Activated T-cell treated with anti-CD3 and anti-CD28 coated beads, Interleukin-2, amount 50 U/mL, for 4 hours (primary cell): Measurements from ENCODE around the gene PHACTR1. TPM values are rescaled to one million over a fixed set of nuclear protein-coding genes. Genes with fewer than 3 reads are reported as not detected.
"Not testable (repeated sequence)": the region's sequence is repeated elsewhere in the genome, so short reads cannot be mapped to it uniquely, and the experiment has no call there.

Experiments used
- ATAC-seq, 2 donors: fragments of 200-7000 bp; cut with Tn5 transposase; one replicate each; pipeline ENCODE4 v1.10.0; 2021
- DNase-seq: peaks from one replicate; pipeline ENCODE4 v3.0.0-alpha.2; 2020
- H3K27me3 Mint-ChIP-seq: one replicate; pipeline ENCODE4 v1.8.0; 2021; ENCODE audit warnings: low read depth, mixed read lengths
- H3K36me3 Mint-ChIP-seq: one replicate; pipeline ENCODE4 v1.8.0; 2022; ENCODE audit warnings: mixed read lengths; ENCODE audit not compliant: insufficient read depth
- H3K4me1 Mint-ChIP-seq: one replicate; pipeline ENCODE4 v1.8.0; 2021; ENCODE audit warnings: low read depth, mixed read lengths
- H3K4me3 Mint-ChIP-seq: one replicate; pipeline ENCODE4 v1.8.0; 2021; ENCODE audit warnings: mild to moderate bottlenecking, moderate library complexity, mixed read lengths
- H3K9me3 Mint-ChIP-seq: one replicate; pipeline ENCODE4 v1.8.0; 2021; ENCODE audit warnings: mixed read lengths
- total RNA-seq, 3 donors: library from RNA; stranded (reverse); gene quantifications; one replicate each; pipeline ENCODE4 v1.2.1, GENCODE V29; 2021

The PHACTR1 gene
- total RNA-seq, 3 donors from 2014 or later: 0.26 to 1.1 (median 0.30) TPM

- ATAC-seq (no peak), DNase-seq (no peak)
- H3K9me3 Mint-ChIP-seq: no peaks in the 10 kb centered on the region
- H3K27me3 Mint-ChIP-seq: no peaks in the 10 kb centered on the region
- no peaks in the 10 kb centered on the region for H3K36me3 Mint-ChIP-seq
- no peaks in the 10 kb centered on the region for H3K4me1 Mint-ChIP-seq
- H3K4me3 Mint-ChIP-seq: no peak overlapping the region
Observed at GRCh38 chr6:12937971-12938370, 221.4 kb downstream of the PHACTR1 start.

DNA sequence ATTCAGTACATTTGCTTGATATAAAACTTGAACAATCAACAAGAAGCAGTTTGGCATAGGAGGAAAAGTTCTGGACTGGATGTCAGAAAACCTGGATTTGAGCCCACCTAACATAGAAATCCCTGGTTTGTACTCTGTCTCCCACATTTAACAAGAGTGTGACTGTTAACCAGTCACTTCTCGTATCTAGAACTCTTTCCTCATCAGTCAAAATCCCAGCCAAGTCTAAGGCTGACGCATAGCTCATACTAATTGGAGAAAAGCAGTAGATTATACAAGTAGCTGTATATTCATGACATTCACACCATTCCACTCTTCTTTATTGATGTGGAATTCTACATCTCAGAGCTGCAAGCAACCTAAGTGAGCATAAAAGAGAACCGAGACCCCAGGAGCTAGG is 222.7 kb downstream of the PHACTR1 start:
- H3K9me3 Mint-ChIP-seq: no peaks in the 10 kb centered on the region
- H3K27me3 Mint-ChIP-seq: no peaks in the 10 kb centered on the region
- H3K4me3 Mint-ChIP-seq: no peak overlapping the region
- H3K36me3 Mint-ChIP-seq: no peaks in the 10 kb centered on the region
- DNase-seq (no peak), ATAC-seq (no peak)
- H3K4me1 Mint-ChIP-seq: no peaks in the 10 kb centered on the region

GRCh38 chr6:12941422-12941821 is 224.9 kb downstream of the PHACTR1 start:
- Mint-ChIP-seq H3K9me3 (no peaks in the 10 kb centered on the region), H3K36me3 (no peaks in the 10 kb centered on the region), H3K4me3 (no peak overlapping the region), H3K4me1 (no peaks in the 10 kb centered on the region), H3K27me3 (peaks cover 2% of the 10 kb centered on the region)
- no peak for ATAC-seq
- no peak for DNase-seq

- H3K36me3 Mint-ChIP-seq: no peaks in the 10 kb centered on the region
- DNase-seq (no peak), ATAC-seq (no peak)
- H3K9me3 Mint-ChIP-seq: no peaks in the 10 kb centered on the region
- H3K27me3 Mint-ChIP-seq: peaks cover 2% of the 10 kb centered on the region
- no peaks in the 10 kb centered on the region for H3K4me1 Mint-ChIP-seq
- no peak overlapping the region for H3K4me3 Mint-ChIP-seq
Observed at GRCh38 chr6:12943549-12943948, 227.0 kb downstream of the PHACTR1 start.

DNA sequence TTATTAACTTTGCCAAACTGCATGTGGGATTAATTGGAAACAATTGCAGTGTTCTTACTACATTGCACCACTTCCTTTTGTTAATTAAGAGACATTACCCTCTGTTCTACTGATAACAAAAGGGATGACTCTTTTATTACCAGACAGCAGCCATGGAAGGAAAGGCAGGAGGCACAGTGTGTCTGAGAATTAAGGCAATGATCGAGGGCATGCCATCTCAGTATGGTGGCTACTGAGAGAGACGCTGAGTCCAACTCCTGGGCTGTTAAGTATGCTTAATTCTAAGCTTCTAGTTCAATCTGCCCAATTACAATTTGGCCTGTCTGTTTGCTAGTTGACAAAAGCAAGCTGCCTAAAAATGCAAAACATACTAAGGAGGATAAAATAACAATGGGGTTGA is 227.4 kb downstream of the PHACTR1 start:
- H3K36me3 Mint-ChIP-seq: no peaks in the 10 kb centered on the region
- ATAC-seq: no peak

GRCh38 chr6:12944528-12944927 is 228.0 kb downstream of the PHACTR1 start:
- H3K4me3 Mint-ChIP-seq, H3K36me3 Mint-ChIP-seq, DNase-seq, H3K9me3 Mint-ChIP-seq, H3K4me1 Mint-ChIP-seq, ATAC-seq, H3K27me3 Mint-ChIP-seq: not testable (repeated sequence)

More for the DNA sequence above, 227.4 kb downstream of the PHACTR1 start:
- Mint-ChIP-seq H3K4me3 (no peak overlapping the region), H3K4me1 (no peaks in the 10 kb centered on the region), H3K27me3 (peaks cover 2% of the 10 kb centered on the region), H3K9me3 (no peaks in the 10 kb centered on the region)
- DNase-seq: no peak

DNA sequence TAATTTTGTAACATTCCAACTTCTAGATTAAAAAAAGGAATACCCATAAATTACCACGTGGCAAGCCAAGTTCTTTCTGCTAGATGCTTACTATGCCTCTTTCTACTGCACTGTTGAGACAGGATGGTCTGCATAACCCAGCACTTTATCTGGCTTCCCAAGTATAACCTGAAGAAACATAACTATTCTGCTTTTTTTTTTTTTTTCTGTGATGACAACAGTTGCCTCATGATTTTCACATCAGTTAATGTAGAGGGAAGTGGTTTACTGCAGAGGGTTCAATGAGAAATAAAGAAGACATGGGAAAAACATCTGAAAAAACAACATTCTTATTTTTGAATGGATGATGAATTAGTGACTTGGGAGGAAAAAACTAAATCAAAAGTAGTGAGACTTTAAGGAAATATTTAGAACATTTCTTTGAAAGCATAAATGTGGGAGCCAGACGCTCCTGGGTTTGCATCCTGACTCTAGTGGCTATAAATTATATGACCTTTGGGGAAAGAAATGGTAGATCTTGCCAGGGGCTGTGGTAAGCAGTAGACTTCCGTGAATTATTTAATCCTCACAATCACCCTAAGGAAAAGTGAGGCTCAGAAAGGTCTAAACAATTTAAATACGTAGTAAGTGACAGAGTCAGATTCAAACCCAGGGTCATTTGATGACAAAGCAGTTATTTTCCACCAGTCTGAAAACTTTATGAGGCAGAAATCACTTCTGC is 230.7 kb downstream of the PHACTR1 start:
- H3K9me3 Mint-ChIP-seq: no peaks in the 10 kb centered on the region
- H3K4me1 Mint-ChIP-seq: no peaks in the 10 kb centered on the region
- H3K36me3 Mint-ChIP-seq: no peaks in the 10 kb centered on the region
- H3K27me3 Mint-ChIP-seq: peaks cover 5% of the 10 kb centered on the region
- no peak for ATAC-seq
- no peak for DNase-seq
- no peak overlapping the region for H3K4me3 Mint-ChIP-seq

DNA sequence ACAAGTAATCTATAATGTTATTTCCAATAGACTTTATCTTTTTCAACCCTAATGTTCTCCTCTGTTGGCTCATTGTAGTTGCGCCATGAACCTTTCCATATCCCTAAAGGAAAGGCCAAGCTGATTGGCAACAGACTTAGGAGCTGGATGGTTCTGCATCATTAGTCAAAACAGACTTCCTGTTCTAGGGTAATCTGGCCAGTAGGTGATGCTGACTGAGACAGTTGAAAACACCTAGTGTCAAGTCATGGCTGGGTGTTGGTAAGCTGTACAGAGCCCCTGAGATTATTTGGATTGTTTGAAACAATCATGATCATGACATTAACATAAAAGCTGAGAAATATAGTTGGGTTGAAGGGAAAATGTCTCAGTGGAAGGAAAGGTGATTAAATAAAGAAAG is 231.4 kb downstream of the PHACTR1 start:
- no peak for ATAC-seq
- no peak overlapping the region for H3K4me3 Mint-ChIP-seq

GRCh38 chr6:12950976-12951375 is 234.4 kb downstream of the PHACTR1 start:
- ATAC-seq: no peak

More for the DNA sequence above, 231.4 kb downstream of the PHACTR1 start:
- Mint-ChIP-seq H3K36me3 (no peaks in the 10 kb centered on the region), H3K9me3 (no peaks in the 10 kb centered on the region), H3K27me3 (peaks cover 5% of the 10 kb centered on the region), H3K4me1 (no peaks in the 10 kb centered on the region)
- DNase-seq: no peak

GRCh38 chr6:12951415-12951814 is 234.8 kb downstream of the PHACTR1 start:
- H3K9me3 Mint-ChIP-seq: no peaks in the 10 kb centered on the region
- no peak for DNase-seq
- peaks cover 4% of the 10 kb centered on the region for H3K4me1 Mint-ChIP-seq
- peaks cover 19% of the 10 kb centered on the region for H3K27me3 Mint-ChIP-seq
- H3K4me3 Mint-ChIP-seq: no peak overlapping the region
- no peaks in the 10 kb centered on the region for H3K36me3 Mint-ChIP-seq
- no peak for ATAC-seq

More at GRCh38 chr6:12950976-12951375, 234.4 kb downstream of the PHACTR1 start:
- H3K36me3 Mint-ChIP-seq: no peaks in the 10 kb centered on the region
- no peaks in the 10 kb centered on the region for H3K9me3 Mint-ChIP-seq
- H3K27me3 Mint-ChIP-seq: peaks cover 15% of the 10 kb centered on the region
- DNase-seq: no peak
- no peak overlapping the region for H3K4me3 Mint-ChIP-seq
- H3K4me1 Mint-ChIP-seq: peaks cover under 1% of the 10 kb centered on the region

DNA sequence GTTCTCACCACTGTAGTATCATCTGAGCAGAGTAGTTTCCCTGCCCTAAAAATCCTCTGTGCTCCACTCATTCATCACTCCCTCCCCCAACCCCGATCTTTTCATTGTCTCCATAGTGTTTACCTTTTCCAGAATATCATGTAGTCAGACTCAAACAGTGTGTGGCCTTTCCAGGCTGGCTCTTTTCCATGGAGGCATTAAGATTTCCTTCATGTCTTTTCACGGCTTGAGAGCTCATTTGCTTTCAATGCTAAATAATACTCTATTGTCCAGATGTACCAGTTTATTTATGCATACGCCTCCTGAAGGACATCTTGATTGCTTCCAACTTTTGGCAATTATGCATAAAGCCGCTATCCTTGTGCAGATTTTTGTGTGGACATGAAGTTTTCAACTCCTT is 235.8 kb downstream of the PHACTR1 start:
- Mint-ChIP-seq H3K9me3 (no peaks in the 10 kb centered on the region), H3K27me3 (peaks cover 24% of the 10 kb centered on the region), H3K4me3 (no peak overlapping the region), H3K4me1 (peaks cover 10% of the 10 kb centered on the region), H3K36me3 (no peaks in the 10 kb centered on the region)
- ATAC-seq: no peak
- no peak for DNase-seq

DNA sequence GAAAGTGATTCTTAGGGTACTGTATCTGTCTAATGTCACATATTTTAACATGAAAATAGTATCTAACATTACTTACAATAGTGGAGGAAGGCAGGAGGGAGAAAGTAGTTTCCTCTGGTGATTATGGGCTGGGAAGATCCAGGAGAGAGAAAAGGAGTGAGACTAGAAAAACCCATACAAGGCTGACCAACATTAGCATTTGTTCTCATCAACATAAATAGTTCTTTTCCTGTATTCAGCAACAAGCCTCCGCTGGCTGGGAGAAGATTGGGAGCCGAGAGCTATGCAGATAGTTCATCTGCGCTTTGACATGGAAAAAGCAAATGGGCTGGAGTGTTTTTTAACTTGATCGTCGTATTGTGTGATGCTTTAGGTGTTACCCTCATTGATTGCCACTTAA is 239.4 kb downstream of the PHACTR1 start:
- peak overlapping the region; percentile 82 for H3K4me3 Mint-ChIP-seq
- H3K36me3 Mint-ChIP-seq: no peaks in the 10 kb centered on the region
- DNase-seq (no peak), ATAC-seq (no peak)
- H3K27me3 Mint-ChIP-seq: peaks cover 38% of the 10 kb centered on the region
- H3K4me1 Mint-ChIP-seq: peaks cover 21% of the 10 kb centered on the region
- H3K9me3 Mint-ChIP-seq: no peaks in the 10 kb centered on the region

GRCh38 chr6:12956991-12957320 is 240.4 kb downstream of the PHACTR1 start:
- peaks cover 21% of the 10 kb centered on the region for H3K4me1 Mint-ChIP-seq
- peak overlapping the region; percentile 82 for H3K4me3 Mint-ChIP-seq
- no peaks in the 10 kb centered on the region for H3K9me3 Mint-ChIP-seq
- H3K36me3 Mint-ChIP-seq: no peaks in the 10 kb centered on the region
- H3K27me3 Mint-ChIP-seq: peaks cover 38% of the 10 kb centered on the region
- peak in 1 of 2 donors; percentile 15 for ATAC-seq
- no peak for DNase-seq

- Mint-ChIP-seq H3K36me3 (no peaks in the 10 kb centered on the region), H3K4me3 (peak overlapping the region; percentile 82), H3K4me1 (peaks cover 21% of the 10 kb centered on the region), H3K27me3 (peaks cover 34% of the 10 kb centered on the region), H3K9me3 (no peaks in the 10 kb centered on the region)
- no peak for DNase-seq
- ATAC-seq: peak; percentile 52 to 65
Observed at GRCh38 chr6:12957321-12958051, 240.9 kb downstream of the PHACTR1 start.
